AG10803 (cell line): ENCODE results near the gene PTPRD.
"Not testable (repeated sequence)": the region's sequence is repeated elsewhere in the genome, so short reads cannot be mapped to it uniquely, and the experiment has no call there.

Experiments used
- DNase-seq: peaks from one replicate; pipeline ENCODE4 v3.0.0; 2010; ENCODE audit warnings: low read depth
- H3K4me3 ChIP-seq: 2 replicates; pipeline ENCODE4 v1.5.1; 2011; ENCODE audit warnings: mild to moderate bottlenecking, low read length, control low read depth
- CTCF ChIP-seq: conservative IDR thresholded peaks from 2 replicates; pipeline ENCODE4 v1.5.1; 2011; ENCODE audit warnings: mild to moderate bottlenecking, low read length, control low read depth, inconsistent platforms

Gene PTPRD

GRCh38 chr9:9002826-9003583, 1609.8 kb downstream of the PTPRD start:
- no peak for DNase-seq
- no peak overlapping the region for H3K4me3 ChIP-seq
- TF ChIP-seq CTCF: no peak

- no peak for TF ChIP-seq CTCF
- DNase-seq: no peak
- no peak overlapping the region for H3K4me3 ChIP-seq
These were observed 1632.2 kb downstream of the PTPRD start for GRCh38 chr9:8980496-8981013.

- no peak overlapping the region for H3K4me3 ChIP-seq
- no peak for TF ChIP-seq CTCF
- no peak for DNase-seq
These were observed 1634.5 kb downstream of the PTPRD start for GRCh38 chr9:8978334-8978733.

GRCh38 chr9:8968350-8968749, 1644.5 kb downstream of the PTPRD start:
- not testable (repeated sequence) for H3K4me3 ChIP-seq, DNase-seq

GRCh38 chr9:8963885-8964284, 1648.9 kb downstream of the PTPRD start:
- TF ChIP-seq CTCF: no peak
- H3K4me3 ChIP-seq: no peak overlapping the region
- no peak for DNase-seq

- H3K4me3 ChIP-seq: no peak overlapping the region
- TF ChIP-seq CTCF: no peak
- DNase-seq: no peak
These were observed 1650.7 kb downstream of the PTPRD start for GRCh38 chr9:8962084-8962483.

GRCh38 chr9:8961186-8961851, 1651.5 kb downstream of the PTPRD start:
- no peak overlapping the region for H3K4me3 ChIP-seq
- no peak for TF ChIP-seq CTCF
- DNase-seq: no peak
